Stromal cell of bone marrow (primary cell): ENCODE results near the gene EXOSC2.
A peak's percentile ranks its signal among the peaks of the same experiment; 100 is the strongest.
"Not testable (repeated sequence)": the region's sequence is repeated elsewhere in the genome, so short reads cannot be mapped to it uniquely, and the experiment has no call there.

ENCODE experiments used
- DNase-seq: peaks from one replicate; pipeline ENCODE4 v3.0.0-alpha.2; 2012; ENCODE audit warnings: low read depth

Gene EXOSC2

GRCh38 chr9:130668196-130668595 lies 25.4 kb upstream of the EXOSC2 start:
- DNase-seq = no peak

- DNase-seq = no peak
Observed at GRCh38 chr9:130668659-130669058, 24.9 kb upstream of the EXOSC2 start.

- no peak for DNase-seq
Observed at GRCh38 chr9:130669965-130670364, 23.6 kb upstream of the EXOSC2 start.

GRCh38 chr9:130670644-130671043 lies 22.9 kb upstream of the EXOSC2 start:
- DNase-seq = no peak

- DNase-seq = no peak
Observed at GRCh38 chr9:130672466-130672865, 21.1 kb upstream of the EXOSC2 start.

- no peak for DNase-seq
Observed at GRCh38 chr9:130672933-130673615, 20.5 kb upstream of the EXOSC2 start.

- DNase-seq = no peak
Observed at GRCh38 chr9:130675396-130675795, 18.2 kb upstream of the EXOSC2 start.

GRCh38 chr9:130677252-130677651 lies 16.3 kb upstream of the EXOSC2 start:
- no peak for DNase-seq

GRCh38 chr9:130680836-130681768 lies 12.5 kb upstream of the EXOSC2 start:
- peak; percentile 70 for DNase-seq

GRCh38 chr9:130681769-130682420 lies 11.7 kb upstream of the EXOSC2 start:
- no peak for DNase-seq

- peak; percentile 48 for DNase-seq
Observed at GRCh38 chr9:130682421-130683121, 11.0 kb upstream of the EXOSC2 start.

- DNase-seq = no peak
Observed at GRCh38 chr9:130685104-130685503, 8.5 kb upstream of the EXOSC2 start.

GRCh38 chr9:130685945-130686344 lies 7.6 kb upstream of the EXOSC2 start:
- DNase-seq = not testable (repeated sequence)

- DNase-seq = no peak
Observed at GRCh38 chr9:130687615-130688014, 6.0 kb upstream of the EXOSC2 start.

- no peak for DNase-seq
Observed at GRCh38 chr9:130688072-130688471, 5.5 kb upstream of the EXOSC2 start.

- DNase-seq = no peak
Observed at GRCh38 chr9:130689572-130689936, 4.0 kb upstream of the EXOSC2 start.

- DNase-seq = peak; percentile 99
Observed at GRCh38 chr9:130689937-130690700, 3.5 kb upstream of the EXOSC2 start.

- no peak for DNase-seq
Observed at GRCh38 chr9:130692321-130692720, 1.3 kb upstream of the EXOSC2 start.

GRCh38 chr9:130693101-130693425 lies 517 bp upstream of the EXOSC2 start:
- DNase-seq = no peak

GRCh38 chr9:130694205-130694604 lies 625 bp downstream of the EXOSC2 start:
- no peak for DNase-seq

- DNase-seq = no peak
Observed at GRCh38 chr9:130696139-130696650, 2.6 kb downstream of the EXOSC2 start.
